Skeletal muscle tissue (tissue), 4 donors: Measurements from ENCODE around the gene SH3GLB1. TPM values are rescaled to one million over a fixed set of nuclear protein-coding genes. Genes with fewer than 3 reads are reported as not detected.

Source experiments
- H3K27ac ChIP-seq: one replicate; pipeline ENCODE4 v1.7.0; 2013; ENCODE audit warnings: mild to moderate bottlenecking, low read depth, low read length, inconsistent platforms
- H3K27me3 ChIP-seq, 3 donors: one replicate each; pipeline ENCODE4 v1.7.0; 2013; ENCODE audit warnings: low read length in 3 of 3; ENCODE audit not compliant: control insufficient read depth in 3 of 3, insufficient read depth in 3 of 3
- H3K36me3 ChIP-seq, 3 donors: one replicate each; pipeline ENCODE4 v1.7.0; 2013; ENCODE audit warnings: low read length in 3 of 3; ENCODE audit not compliant: control insufficient read depth in 3 of 3, insufficient read depth in 3 of 3
- H3K4me1 ChIP-seq, 3 donors: one replicate each; pipeline ENCODE4 v1.7.0; 2013; ENCODE audit warnings: low read length in 3 of 3, mild to moderate bottlenecking in 3 of 3; ENCODE audit not compliant: control insufficient read depth in 3 of 3, insufficient read depth in 3 of 3
- H3K4me3 ChIP-seq, 3 donors: one replicate each; pipeline ENCODE4 v1.7.0; 2013; ENCODE audit warnings: low read length in 3 of 3
- H3K9ac ChIP-seq, 3 donors: one replicate each; pipeline ENCODE4 v1.7.0; 2013; ENCODE audit warnings: low read length in 3 of 3, mild to moderate bottlenecking in 3 of 3, moderate library complexity in 2 of 3, low read depth in 1 of 3
- H3K9me3 ChIP-seq, 3 donors: one replicate each; pipeline ENCODE4 v1.7.0; 2013; ENCODE audit warnings: low read length in 3 of 3; ENCODE audit not compliant: control insufficient read depth in 3 of 3
- total RNA-seq: library from RNA; depleted of rRNA; stranded (reverse); fragments of >200 nt; gene quantifications from one replicate; pipeline ENCODE4 v1.2.3, GENCODE V29; 2014
- donor health status: Osteomylitis.

Gene SH3GLB1
- total RNA-seq, 1 donor from 2014 or later = 57.9 TPM

DNA sequence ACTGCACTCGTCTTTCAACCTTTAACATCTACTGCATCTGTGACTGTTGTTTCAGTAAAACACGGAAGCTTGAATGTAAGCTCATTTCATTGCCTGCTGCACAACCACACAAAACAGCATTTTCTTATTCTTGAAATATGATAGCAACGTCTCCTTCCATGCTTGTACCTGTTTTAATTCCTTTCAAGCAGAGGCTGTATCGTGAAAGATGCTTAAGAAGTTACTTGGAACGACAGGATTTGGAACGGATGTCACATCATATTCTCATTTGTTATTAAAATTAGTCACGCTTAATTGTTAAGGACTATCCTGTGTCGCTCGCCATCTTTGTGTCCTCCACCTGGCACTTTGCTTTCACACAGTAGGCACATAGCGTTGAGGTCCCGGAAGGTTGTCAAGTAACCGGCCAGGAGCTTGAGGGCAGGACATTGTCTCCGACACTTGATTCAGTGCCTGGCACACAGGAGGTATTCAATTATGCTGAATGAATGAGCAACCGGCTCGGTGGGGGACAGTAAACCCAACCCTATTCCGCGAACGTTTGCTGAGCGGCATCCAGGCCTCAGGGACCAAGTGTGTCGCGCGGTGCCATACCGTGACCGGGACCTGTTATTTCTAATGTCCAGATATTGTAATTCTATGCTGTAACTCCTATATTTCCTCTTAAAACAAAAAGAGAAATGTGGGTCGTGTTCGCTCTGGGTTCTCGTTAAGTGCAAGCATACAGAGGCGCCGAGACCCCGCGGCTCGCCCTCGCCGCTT lies 499 bp upstream of the SH3GLB1 start:
- H3K4me3 ChIP-seq = peak overlapping the region; percentile 87 to 95 (median 88)
- no peaks in the 10 kb centered on the region for H3K27me3 ChIP-seq
- peaks cover 15 to 19% (median 18%) of the 10 kb centered on the region in 3 donors for H3K4me1 ChIP-seq
- no peaks in the 10 kb centered on the region for H3K9me3 ChIP-seq
- H3K9ac ChIP-seq = peak overlapping the region; percentile 94 to 96 (median 95)
- peak overlapping the region; percentile 96 for H3K27ac ChIP-seq
- no peaks in the 10 kb centered on the region for H3K36me3 ChIP-seq

GRCh38 chr1:86704972-86705664 lies 742 bp downstream of the SH3GLB1 start:
- Histone ChIP-seq H3K27ac (peak overlapping the region; percentile 96), H3K9ac (peak overlapping the region; percentile 94 to 96 (median 95)), H3K4me1 (peaks cover 15 to 22% (median 21%) of the 10 kb centered on the region in 3 donors), H3K36me3 (no peaks in the 10 kb centered on the region), H3K4me3 (peak overlapping the region; percentile 87 to 95 (median 88)), H3K27me3 (no peaks in the 10 kb centered on the region), H3K9me3 (no peaks in the 10 kb centered on the region)

DNA sequence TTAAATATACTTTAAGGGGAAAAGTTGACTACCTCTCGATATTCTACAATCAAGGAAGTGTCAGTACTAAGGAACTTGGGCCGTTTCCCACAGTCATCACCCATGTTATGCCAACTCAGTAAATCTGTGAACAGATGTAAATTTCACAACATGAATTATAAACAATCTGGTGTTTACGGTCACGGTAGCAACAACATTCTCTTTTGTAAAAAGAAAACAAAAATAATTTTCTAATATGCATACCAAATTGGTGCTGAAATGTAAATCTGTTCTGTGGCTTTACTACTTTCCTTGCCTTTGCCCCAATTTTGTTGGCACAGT lies 1.2 kb downstream of the SH3GLB1 start:
- H3K4me1 ChIP-seq = peaks cover 19 to 27% (median 23%) of the 10 kb centered on the region in 3 donors
- peak overlapping the region; percentile 87 to 95 (median 88) for H3K4me3 ChIP-seq
- no peaks in the 10 kb centered on the region for H3K27me3 ChIP-seq
- no peaks in the 10 kb centered on the region for H3K9me3 ChIP-seq
- peak overlapping the region; percentile 94 to 96 (median 95) for H3K9ac ChIP-seq
- H3K36me3 ChIP-seq = no peaks in the 10 kb centered on the region
- peak overlapping the region; percentile 96 for H3K27ac ChIP-seq

GRCh38 chr1:86706018-86706635 lies 1.8 kb downstream of the SH3GLB1 start:
- Histone ChIP-seq H3K4me3 (peak overlapping the region; percentile 87 to 95 (median 88)), H3K9me3 (no peaks in the 10 kb centered on the region), H3K27me3 (no peaks in the 10 kb centered on the region), H3K27ac (peak overlapping the region; percentile 96), H3K9ac (peak overlapping the region; percentile 94 to 96 (median 95)), H3K4me1 (peaks cover 20 to 30% (median 25%) of the 10 kb centered on the region in 3 donors), H3K36me3 (no peaks in the 10 kb centered on the region)

- Histone ChIP-seq H3K9me3 (no peaks in the 10 kb centered on the region), H3K27me3 (no peaks in the 10 kb centered on the region), H3K36me3 (no peaks in the 10 kb centered on the region), H3K4me3 (peak overlapping the region in 1 of 3 donors; percentile 28), H3K4me1 (peaks cover 24 to 30% (median 29%) of the 10 kb centered on the region in 3 donors), H3K27ac (peak overlapping the region; percentile 96), H3K9ac (peak overlapping the region; percentile 46 to 63 (median 54))
Measured at GRCh38 chr1:86708920-86709319, 4.5 kb downstream of the SH3GLB1 start.

DNA sequence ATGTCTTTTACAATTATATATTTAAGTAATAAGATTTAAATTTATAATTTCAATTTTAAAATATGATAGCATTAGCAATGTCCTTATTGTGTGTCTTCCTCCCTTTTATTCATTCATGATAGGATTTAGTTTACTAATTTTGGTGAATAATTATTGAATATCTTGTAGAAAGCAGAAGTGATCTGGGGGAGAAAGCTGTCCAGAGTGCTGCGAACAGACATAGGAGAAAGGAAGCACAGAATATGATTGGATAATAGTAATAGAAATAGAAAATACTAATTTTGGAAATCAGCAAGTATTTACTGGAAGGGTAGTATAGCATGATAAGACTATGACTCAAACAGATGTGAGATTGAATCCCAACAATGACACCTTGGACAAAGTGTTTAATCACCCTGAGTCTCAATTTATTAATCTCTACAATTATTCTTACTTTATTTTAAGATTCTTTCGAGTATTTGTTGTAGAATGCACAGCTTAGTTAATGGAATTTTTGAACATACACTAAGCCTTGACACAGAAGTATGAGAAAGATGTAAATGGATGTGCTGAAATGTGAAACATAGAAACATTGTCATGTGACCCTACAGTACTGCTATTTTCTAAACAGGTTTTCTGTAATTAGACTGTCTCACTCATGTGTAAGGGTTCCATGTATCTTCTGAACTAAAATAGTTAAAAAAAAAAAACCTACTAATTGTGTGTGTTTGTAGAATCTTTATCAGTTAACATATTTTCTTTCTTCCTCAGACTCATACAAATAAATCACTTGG lies 7.9 kb downstream of the SH3GLB1 start:
- Histone ChIP-seq H3K36me3 (peaks cover 0 to 6% (median 0%) of the 10 kb centered on the region in 3 donors), H3K4me1 (peaks cover 33 to 40% (median 34%) of the 10 kb centered on the region in 3 donors), H3K4me3 (no peak overlapping the region), H3K27me3 (no peaks in the 10 kb centered on the region), H3K9ac (no peak overlapping the region), H3K27ac (no peak overlapping the region), H3K9me3 (no peaks in the 10 kb centered on the region)

DNA sequence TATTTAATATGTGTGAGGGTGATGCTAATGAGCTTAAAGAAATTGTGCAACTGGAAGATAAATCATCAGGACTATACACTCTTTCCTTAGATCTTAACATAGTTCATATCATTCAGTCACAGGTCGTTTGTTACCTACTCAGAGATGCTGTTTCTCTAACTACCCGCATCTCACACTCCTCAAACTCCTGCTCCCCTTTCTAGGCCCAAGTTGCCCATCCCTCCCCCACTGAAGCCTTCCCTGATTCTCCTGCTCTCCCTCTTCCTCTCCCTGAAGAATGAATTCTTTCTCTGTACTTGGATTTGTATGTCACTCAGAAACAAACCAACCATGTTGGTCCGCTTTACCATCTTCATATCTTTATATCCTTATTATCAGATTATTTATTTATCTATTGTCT lies 9.1 kb downstream of the SH3GLB1 start:
- H3K27ac ChIP-seq = peak overlapping the region; percentile 81
- H3K9me3 ChIP-seq = no peaks in the 10 kb centered on the region
- peaks cover 29 to 36% (median 35%) of the 10 kb centered on the region in 3 donors for H3K4me1 ChIP-seq
- H3K4me3 ChIP-seq = peak overlapping the region in 1 of 3 donors; percentile 2
- H3K27me3 ChIP-seq = no peaks in the 10 kb centered on the region
- H3K36me3 ChIP-seq = peaks cover 0 to 6% (median 0%) of the 10 kb centered on the region in 3 donors
- H3K9ac ChIP-seq = peak overlapping the region in 2 of 3 donors; percentile 10 to 34

DNA sequence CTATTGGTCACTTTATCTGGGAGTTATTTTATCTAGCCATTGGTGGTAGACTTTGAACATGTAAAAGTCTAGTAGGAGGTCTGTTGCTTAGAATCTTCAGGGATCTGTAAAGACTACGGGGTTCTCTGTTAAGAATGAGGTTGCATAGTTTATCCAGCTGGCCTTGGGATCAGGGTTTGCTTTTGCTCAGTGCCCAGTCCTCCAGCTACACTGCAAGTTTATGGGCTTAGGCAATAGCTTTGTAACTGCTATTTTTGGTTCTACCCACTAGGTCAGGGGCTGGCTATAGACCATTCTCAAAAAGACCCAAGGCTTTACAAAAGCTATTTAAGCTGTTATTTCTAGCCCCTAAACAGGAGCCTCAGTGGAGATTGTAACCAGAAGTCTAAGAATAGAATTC lies 9.8 kb downstream of the SH3GLB1 start:
- H3K4me3 ChIP-seq = peak overlapping the region; percentile 18 to 46 (median 23)

DNA sequence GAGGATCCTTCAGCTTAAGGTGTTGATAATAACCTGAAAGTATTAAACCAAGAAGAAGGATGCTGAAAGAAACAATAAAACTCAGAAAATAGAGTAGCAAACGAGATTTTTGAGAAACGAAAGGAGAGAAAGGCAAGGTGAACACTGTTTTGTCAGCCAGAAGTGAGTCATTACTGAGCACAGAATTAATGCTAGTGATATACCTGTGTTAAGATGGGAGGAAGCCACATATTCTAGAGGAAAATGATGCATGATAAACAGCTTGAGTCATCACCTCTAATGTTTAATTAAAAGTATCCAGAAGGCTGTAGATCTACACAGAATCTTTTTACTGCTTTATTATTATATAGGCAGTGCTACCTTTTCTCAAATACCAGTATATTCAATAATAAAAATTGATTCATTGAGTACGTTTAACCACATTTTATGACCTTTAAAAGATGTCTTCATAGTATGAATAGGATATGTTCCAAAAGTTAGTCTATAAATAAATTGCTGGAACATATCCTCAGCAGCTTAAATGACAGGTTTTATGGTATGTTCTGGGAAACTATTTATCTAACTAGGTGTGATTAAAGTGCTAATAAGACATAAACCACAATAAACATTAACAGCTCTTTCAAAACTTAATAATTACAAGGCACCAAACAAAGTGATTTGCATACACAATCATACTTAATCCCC lies 10.3 kb downstream of the SH3GLB1 start:
- H3K27me3 ChIP-seq = no peaks in the 10 kb centered on the region
- peak overlapping the region; percentile 81 for H3K27ac ChIP-seq
- peaks cover 26 to 35% (median 32%) of the 10 kb centered on the region in 3 donors for H3K4me1 ChIP-seq
- peak overlapping the region; percentile 34 to 58 (median 41) for H3K9ac ChIP-seq
- H3K36me3 ChIP-seq = peaks cover 0 to 8% (median 0%) of the 10 kb centered on the region in 3 donors
- peak overlapping the region; percentile 18 to 46 (median 23) for H3K4me3 ChIP-seq
- H3K9me3 ChIP-seq = no peaks in the 10 kb centered on the region

More for the DNA sequence above, 9.8 kb downstream of the SH3GLB1 start:
- Histone ChIP-seq H3K36me3 (peaks cover 0 to 6% (median 0%) of the 10 kb centered on the region in 3 donors), H3K27me3 (no peaks in the 10 kb centered on the region), H3K9me3 (no peaks in the 10 kb centered on the region), H3K9ac (peak overlapping the region; percentile 34 to 51 (median 41)), H3K27ac (peak overlapping the region; percentile 81), H3K4me1 (peaks cover 27 to 35% (median 35%) of the 10 kb centered on the region in 3 donors)
